Spinal cord (tissue), 10 donors: ENCODE data around the gene HSPA4L. TPM values are rescaled to one million over a fixed set of nuclear protein-coding genes. Genes with fewer than 3 reads are reported as not detected.
A peak's percentile ranks its signal among the peaks of the same experiment; 100 is the strongest.

Experiments
- DNase-seq, 6 donors: peaks; one replicate each; pipeline versions ENCODE4 v3.0.0 to v3.0.0-alpha.2; 2013 to 2015; ENCODE audit warnings: low spot score in 6 of 6, low read depth in 4 of 6
- H3K27ac ChIP-seq: one replicate; pipeline ENCODE4 v1.5.1; 2013; ENCODE audit warnings: low read depth, low read length, control low read depth
- H3K27me3 ChIP-seq: one replicate; pipeline ENCODE4 v1.6.1; 2013; ENCODE audit warnings: low read length; ENCODE audit not compliant: control insufficient read depth, insufficient read depth
- H3K36me3 ChIP-seq: one replicate; pipeline ENCODE4 v1.6.1; 2013; ENCODE audit warnings: low read length; ENCODE audit not compliant: control insufficient read depth, insufficient read depth
- H3K4me1 ChIP-seq: one replicate; pipeline ENCODE4 v1.6.1; 2013; ENCODE audit warnings: low read length; ENCODE audit not compliant: control insufficient read depth, insufficient read depth
- H3K4me3 ChIP-seq: one replicate; pipeline ENCODE4 v1.5.1; 2013; ENCODE audit warnings: low read depth, low read length, control low read depth
- H3K9me3 ChIP-seq: one replicate; pipeline ENCODE4 v1.6.1; 2013; ENCODE audit warnings: low read length; ENCODE audit not compliant: control insufficient read depth, insufficient read depth
- WGBS: methylation state at CpG from one replicate; pipeline ENCODE4 v1.1.5; 2013; ENCODE audit warnings: missing lambda C conversion rate; ENCODE audit not compliant: insufficient coverage; 5-methylcytosine and 5-hydroxymethylcytosine counted together
- long read RNA-seq, 4 donors: transcript quantifications; one replicate each; lab custom pipeline, GENCODE V29; 2026
- polyA plus RNA-seq, 2 donors: library from polyadenylated mRNA; unstranded; fragments of 120-200 nt; gene quantifications; one replicate each; pipeline ENCODE4 v1.2.1, GENCODE V29; 2013; ENCODE audit not compliant: insufficient read length in 2 of 2
- total RNA-seq, 2 donors: library from RNA; depleted of rRNA in 1 of 2; stranded (reverse); fragments of 120-200 nt in 1 of 2; fragments of >200 nt in 1 of 2; gene quantifications; one replicate each; pipeline versions ENCODE4 v1.2.3 to v1.2.4, GENCODE V29; 2013 to 2014
- donor health status: healthy.

The HSPA4L gene
- total RNA-seq (10 to 100 TPM; 11.4 to 30.9 TPM), polyA plus RNA-seq (10 to 100 TPM; 18.1 to 23.9 TPM)
- long read RNA-seq, donor 1, full-length matches to known transcripts, result 2 of 2 reads
- long read RNA-seq, donor 1, partial matches to known transcripts, result 0 of 2 reads
- long read RNA-seq, donor 1, other reads (novel, unspliced or antisense), result 0 of 2 reads
- long read RNA-seq, donor 2, full-length matches to known transcripts, result 1 of 1 reads
- long read RNA-seq, donor 2, partial matches to known transcripts, result 0 of 1 reads
- long read RNA-seq, donor 2, other reads (novel, unspliced or antisense), result 0 of 1 reads
- long read RNA-seq, donor 3, full-length matches to known transcripts, result 2 of 2 reads
- long read RNA-seq, donor 3, partial matches to known transcripts, result 0 of 2 reads
- long read RNA-seq, donor 3, other reads (novel, unspliced or antisense), result 0 of 2 reads
- long read RNA-seq, donor 4, result 0 reads

GRCh38 chr4:127782275-127783025 is at the start of gene HSPA4L:
Gene HSPA4L, plus strand, starts transcription at chr4:127782322. Its CDS starts 229 bp downstream, at chr4:127782551.
- Histone ChIP-seq H3K36me3 (no peaks in the 10 kb centered on the region), H3K27ac (peak within 1 kb of the TSS; percentile 89), H3K9me3 (no peaks in the 10 kb centered on the region), H3K4me1 (peaks cover 8% of the 10 kb centered on the region), H3K4me3 (peak within 1 kb of the TSS; percentile 90), H3K27me3 (peaks cover 2% of the 10 kb centered on the region)
- WGBS, result under 1% methylated on average over 63 of the region's 63 CpGs
- DNase-seq, result peak in 3 of 6 donors; percentile 77 to 80 (median 80)

- no peaks in the 10 kb centered on the region for H3K9me3 ChIP-seq
- DNase-seq, result peak in 4 of 6 donors; percentile 13 to 82 (median 46)
These were observed 49.3 kb upstream of the HSPA4L start for GRCh38 chr4:127732623-127733328.

GRCh38 chr4:127734976-127735375 is 47.1 kb upstream of the HSPA4L start:
- peaks cover 5% of the 10 kb centered on the region for H3K36me3 ChIP-seq
- no peak overlapping the region for H3K27ac ChIP-seq
- H3K27me3 ChIP-seq, result no peaks in the 10 kb centered on the region
- H3K9me3 ChIP-seq, result no peaks in the 10 kb centered on the region
- no peak overlapping the region for H3K4me3 ChIP-seq
- H3K4me1 ChIP-seq, result no peaks in the 10 kb centered on the region
- DNase-seq, result no peak
- WGBS, result no CpG with 5 or more reads among the region's 2 CpGs

More at GRCh38 chr4:127732623-127733328, 49.3 kb upstream of the HSPA4L start:
- Histone ChIP-seq H3K4me3 (no peak overlapping the region), H3K27me3 (no peaks in the 10 kb centered on the region), H3K27ac (no peak overlapping the region), H3K4me1 (no peaks in the 10 kb centered on the region), H3K36me3 (peaks cover 5% of the 10 kb centered on the region)
- WGBS, result 30% methylated on average over 2 of the region's 8 CpGs

- WGBS, result no CpG with 5 or more reads among the region's 4 CpGs
- no peaks in the 10 kb centered on the region for H3K4me1 ChIP-seq
- H3K27me3 ChIP-seq, result no peaks in the 10 kb centered on the region
- H3K36me3 ChIP-seq, result no peaks in the 10 kb centered on the region
- H3K27ac ChIP-seq, result no peak overlapping the region
- H3K9me3 ChIP-seq, result no peaks in the 10 kb centered on the region
- no peak overlapping the region for H3K4me3 ChIP-seq
- DNase-seq, result no peak
These were observed 44.8 kb upstream of the HSPA4L start for GRCh38 chr4:127737295-127737694.

- H3K27me3 ChIP-seq, result no peaks in the 10 kb centered on the region
- no peak overlapping the region for H3K27ac ChIP-seq
- no peaks in the 10 kb centered on the region for H3K36me3 ChIP-seq
- DNase-seq, result no peak
- no peaks in the 10 kb centered on the region for H3K9me3 ChIP-seq
- no peak overlapping the region for H3K4me3 ChIP-seq
- WGBS, result no CpG with 5 or more reads among the region's 1 CpG
- no peaks in the 10 kb centered on the region for H3K4me1 ChIP-seq
These were observed 40.9 kb upstream of the HSPA4L start for GRCh38 chr4:127741247-127741646.

- H3K9me3 ChIP-seq, result peaks cover 5% of the 10 kb centered on the region
- 95% methylated on average over 4 of the region's 4 CpGs for WGBS
- H3K4me1 ChIP-seq, result no peaks in the 10 kb centered on the region
- H3K27ac ChIP-seq, result no peak overlapping the region
- no peaks in the 10 kb centered on the region for H3K36me3 ChIP-seq
- no peak overlapping the region for H3K4me3 ChIP-seq
- H3K27me3 ChIP-seq, result no peaks in the 10 kb centered on the region
- no peak for DNase-seq
These were observed 34.2 kb upstream of the HSPA4L start for GRCh38 chr4:127747883-127748282.

GRCh38 chr4:127748957-127749356 is 33.2 kb upstream of the HSPA4L start:
- no CpG with 5 or more reads among the region's 2 CpGs for WGBS
- Histone ChIP-seq H3K27me3 (no peaks in the 10 kb centered on the region), H3K9me3 (peaks cover 5% of the 10 kb centered on the region), H3K4me3 (no peak overlapping the region), H3K36me3 (no peaks in the 10 kb centered on the region), H3K27ac (no peak overlapping the region), H3K4me1 (no peaks in the 10 kb centered on the region)
- DNase-seq, result no peak

GRCh38 chr4:127756906-127757305 is 25.2 kb upstream of the HSPA4L start:
- H3K4me3 ChIP-seq, result no peak overlapping the region
- no CpG with 5 or more reads among the region's 2 CpGs for WGBS
- H3K27ac ChIP-seq, result no peak overlapping the region
- no peaks in the 10 kb centered on the region for H3K36me3 ChIP-seq
- H3K4me1 ChIP-seq, result no peaks in the 10 kb centered on the region
- H3K27me3 ChIP-seq, result no peaks in the 10 kb centered on the region
- no peak for DNase-seq
- peaks cover 4% of the 10 kb centered on the region for H3K9me3 ChIP-seq

GRCh38 chr4:127759228-127759820 is 22.8 kb upstream of the HSPA4L start:
- Histone ChIP-seq H3K9me3 (peaks cover 4% of the 10 kb centered on the region), H3K27me3 (no peaks in the 10 kb centered on the region), H3K27ac (no peak overlapping the region), H3K4me1 (no peaks in the 10 kb centered on the region), H3K4me3 (no peak overlapping the region), H3K36me3 (no peaks in the 10 kb centered on the region)
- no CpG with 5 or more reads among the region's 2 CpGs for WGBS
- DNase-seq, result no peak
